Measurements from ENCODE around the gene NRXN2.

Gene NRXN2

GRCh38 chr11:64583296-64584262, 139.4 kb downstream of the NRXN2 start:
- no peak for DNase-seq

DNA sequence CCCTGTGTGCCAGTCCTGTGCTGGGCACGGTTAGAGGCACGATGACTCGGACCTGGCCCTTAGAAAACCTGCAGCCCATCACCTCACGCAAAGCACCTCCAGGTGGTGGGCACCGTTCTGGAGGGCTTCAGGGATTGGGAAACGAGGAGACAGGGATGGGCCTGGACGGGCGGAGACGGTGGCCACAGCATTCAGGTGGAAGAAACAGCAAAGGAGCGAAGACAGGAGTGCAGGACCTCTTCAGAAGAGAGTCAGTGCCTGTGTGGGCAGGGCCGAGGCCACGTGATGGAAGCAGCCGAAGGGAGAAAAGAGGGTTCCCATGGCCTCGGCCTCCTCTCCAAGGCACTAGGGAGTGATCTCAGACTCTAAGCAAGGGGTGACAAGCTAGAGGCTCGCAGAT, 140.1 kb downstream of the NRXN2 start:
- DNase-seq = no peak

GRCh38 chr11:64581057-64581523, 141.9 kb downstream of the NRXN2 start:
- DNase-seq = no peak

GRCh38 chr11:64580412-64580811, 142.6 kb downstream of the NRXN2 start:
- DNase-seq = no peak

DNA sequence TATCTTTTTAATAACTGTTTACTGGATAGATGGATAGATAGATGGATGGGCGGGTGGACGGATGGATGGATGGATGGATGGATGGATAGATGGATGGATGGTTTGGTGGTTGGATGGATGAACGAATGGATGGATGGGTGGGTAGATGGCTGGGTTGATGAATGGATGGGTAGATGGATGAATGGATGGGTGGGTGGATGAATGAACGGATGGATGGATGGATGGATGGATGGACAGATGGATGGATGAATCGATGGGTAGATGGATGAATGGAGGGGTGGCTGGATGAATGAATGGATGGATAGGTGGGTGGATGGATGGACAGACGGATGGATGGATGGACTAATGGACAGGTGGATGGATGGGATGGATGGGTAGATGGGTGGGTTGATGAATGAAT, 145.8 kb downstream of the NRXN2 start:
- no peak for DNase-seq

DNA sequence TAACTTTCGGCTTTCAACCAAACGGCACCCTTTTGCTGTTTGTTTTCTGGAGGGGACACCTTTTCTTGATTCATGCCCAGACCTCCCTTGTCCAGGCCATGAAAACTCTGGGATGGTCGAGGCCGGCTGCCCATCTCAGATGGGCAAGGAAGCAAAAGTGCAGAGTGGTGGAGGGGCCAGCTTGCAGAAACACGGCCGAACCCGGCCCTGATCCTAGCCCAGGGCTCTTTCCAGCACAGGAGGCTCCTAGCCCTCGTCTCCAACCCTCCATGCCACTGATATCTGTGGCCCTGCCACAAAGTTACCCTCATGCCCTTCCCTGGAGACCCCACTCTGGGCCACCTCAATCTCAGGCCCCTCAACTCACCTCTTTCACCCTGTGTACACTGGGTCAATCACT, 150.9 kb downstream of the NRXN2 start:
- DNase-seq = no peak

- DNase-seq = no peak
These were observed 151.4 kb downstream of the NRXN2 start for GRCh38 chr11:64571410-64572091.

DNA sequence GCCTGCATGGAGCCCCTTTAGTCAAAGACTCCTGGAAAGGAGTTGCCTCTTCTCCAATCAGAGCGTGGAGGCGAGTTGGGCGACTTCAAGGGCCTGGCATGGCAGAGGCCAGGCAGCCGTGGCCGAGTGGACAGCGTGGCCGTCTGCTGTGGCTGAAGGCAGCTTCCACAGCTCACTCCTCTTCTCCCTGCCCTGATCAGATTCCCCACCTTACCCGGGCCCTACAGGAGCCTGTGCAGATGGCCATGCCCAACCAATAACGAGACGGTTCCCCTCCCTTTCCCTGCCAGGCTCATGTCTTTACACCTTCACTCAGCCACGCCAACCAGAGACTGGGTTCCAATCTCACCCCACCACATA, 152.0 kb downstream of the NRXN2 start:
- DNase-seq = no peak

DNA sequence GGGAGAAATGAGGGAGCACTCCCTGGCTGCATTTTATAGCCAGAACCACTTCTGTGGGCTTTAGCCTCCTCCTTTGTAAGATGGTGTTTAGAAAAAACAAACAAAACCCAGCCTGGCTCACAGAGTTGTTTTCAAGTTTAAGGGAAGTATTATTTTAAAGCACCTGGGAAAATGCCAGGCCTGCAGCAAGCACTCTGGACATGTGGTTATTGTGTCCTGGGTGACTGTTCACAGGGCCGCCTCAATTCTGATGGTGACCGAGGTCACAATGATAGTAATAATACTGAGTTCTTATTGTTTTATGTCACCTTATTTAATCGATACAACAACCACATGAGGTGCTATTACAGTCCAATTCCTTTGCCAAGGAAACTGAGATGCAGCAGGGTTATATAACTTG, 152.7 kb downstream of the NRXN2 start:
- no peak for DNase-seq

DNA sequence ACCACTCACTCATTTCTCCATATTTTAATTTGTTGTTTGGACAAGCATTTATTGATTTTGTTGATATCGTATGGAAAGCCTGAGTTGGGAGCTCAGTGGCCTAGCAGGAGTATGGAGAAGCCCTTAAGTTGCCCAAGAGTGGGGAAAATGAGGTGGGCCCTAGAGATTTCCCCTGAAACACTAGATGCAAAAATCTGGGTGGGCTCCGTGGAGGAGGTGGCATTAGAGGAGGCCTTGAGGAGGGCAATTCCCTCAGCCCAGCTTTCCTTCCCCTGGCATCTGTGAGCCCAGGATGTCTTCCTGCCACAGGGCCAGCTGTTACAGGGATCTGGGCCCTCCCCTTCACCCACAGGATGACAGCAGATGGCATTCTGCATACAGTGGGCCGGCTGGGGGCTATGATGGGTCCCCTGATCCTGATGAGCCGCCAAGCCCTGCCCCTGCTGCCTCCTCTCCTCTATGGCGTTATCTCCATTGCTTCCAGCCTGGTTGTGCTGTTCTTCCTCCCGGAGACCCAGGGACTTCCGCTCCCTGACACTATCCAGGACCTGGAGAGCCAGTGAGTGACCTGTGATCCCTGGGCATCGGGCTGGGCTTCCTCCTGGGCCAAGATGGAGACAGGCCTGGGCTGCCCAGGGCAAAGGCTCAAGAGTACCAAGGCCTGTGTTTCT, 153.6 kb downstream of the NRXN2 start:
- DNase-seq = no peak

GRCh38 chr11:64568584-64569140, 154.3 kb downstream of the NRXN2 start:
- no peak for DNase-seq

- no peak for DNase-seq
These were observed 154.9 kb downstream of the NRXN2 start for GRCh38 chr11:64568041-64568571.

DNA sequence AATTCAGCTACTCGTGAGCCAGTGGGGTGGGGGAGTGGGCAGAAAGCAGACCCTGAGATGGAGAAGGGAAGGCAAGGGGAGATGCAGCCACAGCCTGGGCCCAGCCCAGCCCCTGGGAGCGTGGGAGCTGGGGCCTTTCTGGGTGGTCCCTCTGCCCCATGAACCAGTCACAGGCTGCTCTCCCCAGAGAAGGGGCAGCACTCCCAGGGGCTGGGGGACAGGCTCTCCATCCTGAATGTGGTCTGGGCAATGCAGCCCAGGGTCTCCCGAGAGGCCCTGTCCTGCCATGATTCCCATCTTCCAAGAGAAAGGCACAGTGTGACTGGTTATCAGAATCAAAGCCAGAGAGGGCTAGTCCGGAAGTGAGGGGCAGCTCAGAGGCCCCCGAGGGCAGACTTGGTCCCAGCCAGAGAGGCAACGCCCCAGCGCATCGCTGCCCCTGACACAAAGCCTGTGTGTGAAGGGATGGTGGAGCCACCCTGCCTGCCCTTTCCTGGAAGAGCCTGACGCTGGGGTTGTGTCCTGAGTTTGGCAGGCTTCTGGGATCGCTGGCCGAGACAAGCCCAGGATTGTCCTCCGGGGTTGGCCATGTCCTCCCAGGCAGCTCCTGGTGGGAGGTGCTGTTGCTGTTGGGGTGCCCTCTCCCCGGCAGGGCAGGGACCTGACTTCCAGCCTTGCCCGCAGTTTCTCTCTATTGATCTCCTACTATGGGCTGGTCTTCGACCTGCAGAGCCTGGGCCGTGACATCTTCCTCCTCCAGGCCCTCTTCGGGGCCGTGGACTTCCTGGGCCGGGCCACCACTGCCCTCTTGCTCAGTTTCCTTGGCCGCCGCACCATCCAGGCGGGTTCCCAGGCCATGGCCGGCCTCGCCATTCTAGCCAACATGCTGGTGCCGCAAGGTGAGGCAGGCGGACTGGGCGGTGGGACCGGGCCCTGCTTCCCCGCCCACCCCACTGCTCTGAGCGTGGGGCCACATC, 155.8 kb downstream of the NRXN2 start:
- no peak for DNase-seq

- DNase-seq = no peak
These were observed 156.7 kb downstream of the NRXN2 start for GRCh38 chr11:64566042-64566914.

- no peak for DNase-seq
These were observed 157.8 kb downstream of the NRXN2 start for GRCh38 chr11:64564947-64565889.

- DNase-seq = no peak
These were observed 158.6 kb downstream of the NRXN2 start for GRCh38 chr11:64564419-64564818.

DNA sequence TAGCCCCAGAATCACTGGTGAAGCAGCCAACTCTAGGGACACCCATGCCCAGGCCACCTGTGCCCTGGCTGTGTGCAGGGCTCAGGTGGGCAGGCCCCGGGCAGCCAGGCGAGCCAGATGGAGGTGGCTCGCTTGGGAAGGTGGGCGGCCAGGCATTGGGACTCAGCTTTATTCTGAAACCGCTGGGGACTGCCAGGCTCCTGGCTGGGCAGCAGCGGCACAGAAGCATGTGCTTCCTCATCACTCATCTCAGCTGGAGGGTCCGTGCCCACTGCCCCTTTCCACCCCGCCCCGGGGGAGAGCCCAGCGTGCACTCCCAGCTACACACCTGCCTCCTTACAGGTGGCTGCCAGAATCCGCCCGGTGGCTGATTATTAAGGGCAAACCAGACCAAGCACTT, 159.0 kb downstream of the NRXN2 start:
- no peak for DNase-seq

DNA sequence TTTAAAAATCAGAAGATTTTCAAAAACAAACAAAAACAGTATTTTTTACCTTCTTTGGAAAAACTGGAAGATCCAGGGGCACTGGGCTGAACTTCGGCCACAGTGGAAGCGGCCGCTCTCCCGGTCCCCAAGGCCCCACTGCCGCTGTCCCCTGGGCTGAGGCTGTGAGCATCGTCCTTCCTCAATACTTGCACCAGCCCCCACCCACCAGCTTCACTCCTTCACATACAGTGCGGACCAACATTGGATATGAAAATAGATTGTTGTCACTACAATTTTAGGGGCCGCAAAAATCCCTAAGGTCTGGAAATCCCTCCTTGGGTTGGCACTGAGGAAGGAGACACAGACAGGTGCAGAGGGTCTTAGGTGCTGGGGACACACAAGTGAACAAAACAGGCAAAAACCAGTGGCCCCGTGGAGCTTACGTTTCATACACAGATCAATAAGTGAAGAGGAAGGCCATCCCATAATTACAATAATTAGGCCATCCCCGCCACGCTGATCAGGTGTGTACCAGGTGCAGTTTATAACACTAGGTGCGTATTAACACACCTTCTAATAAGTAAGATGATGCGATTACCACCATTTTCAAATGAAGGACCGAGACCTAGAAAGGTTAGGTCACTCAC, 160.2 kb downstream of the NRXN2 start:
- DNase-seq = no peak
